ENCODE results near the gene SLAIN2.
"Not testable (repeated sequence)": the region's sequence is repeated elsewhere in the genome, so short reads cannot be mapped to it uniquely, and the experiment has no call there.

SLAIN2 gene

DNA sequence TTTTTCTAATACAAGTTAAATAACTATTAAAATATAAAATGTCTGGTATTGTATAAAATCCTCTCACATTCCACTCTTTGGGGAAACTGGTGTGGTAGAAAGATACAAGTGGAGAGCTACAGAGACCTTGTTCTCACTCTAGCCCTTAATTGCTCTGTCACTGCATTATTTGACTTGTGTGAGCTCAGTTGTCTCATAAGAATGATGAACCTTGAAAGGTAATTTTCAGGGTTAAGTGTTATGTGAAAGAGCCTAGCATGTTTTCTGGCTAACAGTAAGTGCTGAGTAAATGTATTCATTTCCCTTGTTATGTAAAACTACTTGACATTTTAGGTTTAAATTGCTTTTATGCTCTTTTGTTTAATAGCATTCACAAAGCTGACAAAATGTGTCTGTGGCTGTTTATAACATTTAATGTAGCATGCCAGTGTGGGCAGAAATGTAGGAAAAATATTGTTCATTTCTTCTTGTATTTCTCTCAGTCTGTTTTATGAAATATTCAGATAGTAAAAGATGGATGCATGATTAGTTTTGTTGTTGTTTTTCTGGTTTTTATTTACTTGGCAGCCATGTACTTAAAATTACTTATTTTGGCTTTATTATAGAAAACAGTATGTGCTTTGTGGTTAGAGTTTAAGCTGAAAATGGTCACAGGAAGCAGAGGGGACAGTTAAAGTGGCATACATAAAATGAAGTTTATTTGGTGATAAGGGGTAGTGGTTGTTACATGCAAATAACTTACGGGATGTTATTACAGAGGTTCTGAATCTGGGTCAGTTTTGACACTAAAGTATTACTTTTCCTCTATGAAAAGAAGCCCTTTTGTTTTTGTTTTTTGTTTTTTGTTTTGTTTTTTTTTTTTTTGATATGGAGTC is 29.2 kb downstream of the SLAIN2 start:
- DNase-seq, result no peak

DNA sequence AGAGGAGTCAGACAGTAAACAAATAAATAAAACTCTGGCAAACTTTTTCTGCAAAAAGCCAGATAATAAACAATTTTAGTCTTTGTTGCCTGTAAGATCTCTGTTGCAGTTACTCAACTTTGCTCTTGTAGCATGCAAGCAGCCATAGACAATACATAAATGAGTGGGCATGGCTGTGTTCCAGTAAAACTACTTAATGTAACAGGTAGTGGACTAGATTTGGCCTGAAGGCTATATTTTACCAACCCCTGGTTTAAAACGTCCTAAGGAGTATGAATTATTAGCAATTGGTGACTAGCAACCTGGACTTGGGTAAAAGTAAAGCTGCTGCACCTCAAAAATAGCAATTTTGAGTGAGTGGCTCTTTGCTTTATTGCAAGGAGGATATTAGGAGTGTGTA is 30.9 kb downstream of the SLAIN2 start:
- DNase-seq, result no peak

DNA sequence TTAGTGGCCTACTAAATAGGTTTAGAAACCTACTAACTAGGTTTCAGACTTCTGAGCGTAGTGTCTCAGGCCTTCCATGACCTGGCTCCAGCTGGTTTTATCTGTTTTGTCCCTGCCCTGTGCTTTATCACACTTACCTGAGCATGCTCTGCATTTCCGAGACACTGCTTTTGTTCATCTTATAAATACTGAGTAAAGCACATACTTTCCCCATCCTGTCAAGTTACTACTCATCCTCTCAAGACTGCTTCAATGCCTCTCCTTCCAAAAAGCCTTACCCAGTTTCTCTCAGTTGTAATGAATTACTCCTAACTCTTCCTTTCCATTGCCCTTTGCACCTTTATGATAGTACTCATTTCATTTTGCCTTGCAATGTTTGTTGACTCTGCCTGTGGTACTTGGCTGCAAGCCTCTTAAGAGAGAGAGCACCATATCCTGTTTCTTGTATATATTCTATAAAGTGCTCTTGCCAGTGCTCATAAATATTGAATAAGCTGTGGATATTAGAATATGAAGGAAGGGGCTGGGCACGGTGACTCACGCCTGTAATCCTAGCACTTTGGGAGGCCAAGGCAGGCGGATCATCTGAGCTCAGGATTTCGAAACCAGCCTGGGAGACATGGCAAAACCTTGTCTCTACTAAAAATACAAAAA is 34.4 kb downstream of the SLAIN2 start:
- DNase-seq, result no peak

DNA sequence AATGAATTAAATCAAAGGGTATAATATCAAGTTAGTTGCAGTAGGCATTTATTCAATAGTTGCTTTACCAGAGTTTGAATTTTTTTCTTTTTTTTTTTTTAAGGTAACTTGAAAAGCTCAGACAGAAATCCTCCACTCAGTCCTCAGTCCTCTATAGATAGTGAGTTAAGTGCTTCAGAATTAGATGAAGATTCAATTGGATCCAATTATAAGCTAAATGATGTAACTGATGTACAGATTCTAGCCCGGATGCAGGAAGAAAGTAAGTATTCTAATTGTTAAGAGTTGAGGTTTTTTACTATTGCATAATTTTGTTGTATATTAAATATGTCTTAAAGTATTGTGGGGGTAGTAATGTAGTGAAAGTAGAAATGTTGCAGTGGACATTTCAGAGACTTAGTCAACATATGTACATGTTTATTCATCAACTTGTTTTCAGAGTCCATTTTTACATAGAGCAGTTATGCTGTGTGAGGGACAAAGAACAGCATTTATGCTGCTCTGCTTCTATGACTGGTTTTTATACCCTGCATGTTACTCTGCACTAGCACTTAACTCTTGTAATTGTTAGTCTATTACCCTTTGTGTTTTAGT is 38.4 kb downstream of the SLAIN2 start:
- DNase-seq, result no peak

DNA sequence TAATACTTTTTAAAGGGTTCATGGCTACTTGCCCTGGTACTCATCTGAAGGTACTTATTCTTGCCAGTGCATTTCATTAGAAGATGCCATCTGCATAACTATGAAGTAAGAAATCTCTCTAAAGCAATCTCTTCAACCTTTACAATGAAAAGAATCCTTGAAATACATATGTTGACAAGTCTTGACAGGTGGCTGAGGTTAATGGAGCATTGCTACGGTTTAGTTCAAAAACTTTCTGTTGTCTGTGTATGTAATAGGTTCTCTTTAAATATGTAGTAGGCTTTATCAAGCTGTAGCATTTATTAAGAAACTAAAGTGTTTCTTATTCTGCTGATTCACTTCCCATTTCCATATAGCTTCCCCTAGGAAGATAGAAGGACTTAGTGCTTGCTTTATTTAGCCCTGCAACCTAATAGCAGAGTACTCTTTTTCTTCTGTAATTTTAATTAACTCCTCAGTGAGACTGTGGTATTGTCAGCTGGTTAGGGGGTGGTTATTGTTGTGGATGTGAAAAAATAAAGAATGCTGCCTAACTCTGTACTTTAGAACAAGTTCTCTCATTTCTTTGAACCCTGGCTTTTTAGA is 39.3 kb downstream of the SLAIN2 start:
- no peak for DNase-seq

DNA sequence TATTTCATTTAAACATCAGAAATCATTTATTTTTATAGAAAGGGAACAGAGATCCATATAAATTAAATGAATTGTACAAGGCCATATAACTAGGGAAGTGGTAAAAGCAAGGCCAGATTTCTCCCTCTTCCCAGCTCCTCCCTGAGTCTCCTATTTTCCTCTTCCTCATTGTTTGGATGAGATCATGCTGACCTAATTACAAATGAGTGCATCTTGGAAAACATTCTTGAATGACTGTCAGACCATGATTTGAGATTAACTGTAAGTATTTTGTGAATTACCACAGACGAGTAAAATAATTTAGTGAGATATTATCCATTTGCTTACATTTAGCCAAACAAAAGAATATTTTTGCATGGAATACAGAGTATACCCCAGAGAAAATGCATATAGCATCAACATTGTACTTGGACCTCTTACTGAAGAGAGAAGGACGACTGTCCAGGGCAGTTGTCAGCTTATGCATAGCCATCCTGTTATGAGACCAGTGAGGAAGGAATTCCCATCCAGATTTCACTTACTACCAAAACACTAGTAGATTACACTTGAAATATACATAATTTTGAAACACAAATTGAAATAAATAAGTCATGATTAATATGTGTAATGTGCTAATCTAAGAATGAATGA is 47.3 kb downstream of the SLAIN2 start:
- peak; percentile 34 for DNase-seq

DNA sequence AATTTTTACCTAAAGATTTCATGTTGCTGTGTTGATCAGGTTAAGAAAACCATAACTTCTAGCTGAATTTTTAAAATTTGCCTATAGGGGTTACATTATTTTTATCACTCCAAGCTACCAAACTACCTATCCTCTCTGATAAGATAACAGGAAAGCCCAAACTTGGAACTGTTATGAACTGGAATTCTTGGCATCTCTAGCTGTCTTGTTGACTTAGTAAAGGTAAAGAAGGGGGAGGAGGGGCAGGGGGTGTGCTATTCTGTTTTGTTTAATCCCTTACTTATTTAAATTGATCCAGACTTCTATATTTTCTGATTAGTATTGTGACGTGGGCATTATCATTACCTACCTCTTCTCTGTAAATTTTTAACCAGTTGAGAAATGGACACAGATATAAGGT is 54.7 kb downstream of the SLAIN2 start:
- no peak for DNase-seq

DNA sequence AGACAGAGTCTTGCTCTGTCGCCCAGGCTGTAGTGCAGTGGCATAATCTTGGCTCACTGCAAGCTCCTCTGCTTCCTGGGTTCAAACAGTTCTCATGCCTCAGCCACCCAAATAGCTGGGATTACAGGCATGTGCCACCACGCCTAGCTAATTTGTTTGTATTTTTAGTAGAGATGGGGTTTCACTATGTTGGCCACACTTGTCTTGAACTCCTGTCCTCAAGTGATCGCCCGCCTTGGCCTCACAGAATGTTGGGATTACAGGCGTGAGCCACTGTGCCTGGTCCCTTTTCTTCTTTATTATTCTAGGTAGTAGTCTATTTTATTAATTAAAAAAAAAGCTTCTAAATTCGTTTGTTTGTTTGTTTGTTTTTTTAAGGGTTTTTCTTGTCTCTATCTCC is 59.1 kb downstream of the SLAIN2 start:
- DNase-seq, result no peak

DNA sequence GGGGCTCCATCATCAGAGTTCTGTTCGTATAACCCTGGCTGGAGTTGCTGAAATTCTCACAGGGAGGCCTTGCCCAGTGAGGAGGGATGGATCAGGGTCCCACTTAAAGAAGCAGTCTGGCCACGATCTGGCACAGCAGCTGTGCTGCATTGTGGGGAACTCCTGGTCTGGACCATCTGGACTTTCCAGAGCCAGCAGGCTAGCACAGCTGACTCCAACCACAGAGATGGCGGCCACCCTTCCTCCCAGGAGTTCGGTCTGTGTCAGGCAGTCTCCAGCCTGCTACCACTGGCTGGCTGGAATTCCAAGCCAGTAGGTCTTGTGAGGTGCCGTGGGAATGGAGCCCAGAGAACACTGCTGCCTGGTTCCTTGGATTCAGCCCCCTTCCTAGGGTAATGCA is 62.0 kb downstream of the SLAIN2 start:
- DNase-seq, result no peak

DNA sequence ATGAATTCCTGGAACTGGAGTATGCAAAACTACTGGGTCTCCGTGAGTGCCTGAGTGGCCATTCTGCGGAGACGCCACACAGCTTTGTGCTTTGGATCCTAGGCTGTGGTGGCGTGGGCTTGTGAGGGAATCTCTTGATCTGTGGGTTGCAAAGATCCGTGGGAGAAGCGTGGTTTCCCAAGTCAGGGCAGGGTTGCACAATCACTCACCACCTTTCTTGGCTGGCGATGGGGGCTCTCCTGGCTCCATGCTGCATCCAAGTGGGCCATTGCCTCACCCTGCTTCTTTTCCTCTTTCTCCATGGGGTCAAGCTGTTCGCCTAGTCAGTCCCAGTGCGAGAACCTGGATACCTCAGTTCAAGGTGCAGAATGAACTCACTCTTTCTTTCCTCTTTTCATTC is 62.5 kb downstream of the SLAIN2 start:
- DNase-seq, result no peak

DNA sequence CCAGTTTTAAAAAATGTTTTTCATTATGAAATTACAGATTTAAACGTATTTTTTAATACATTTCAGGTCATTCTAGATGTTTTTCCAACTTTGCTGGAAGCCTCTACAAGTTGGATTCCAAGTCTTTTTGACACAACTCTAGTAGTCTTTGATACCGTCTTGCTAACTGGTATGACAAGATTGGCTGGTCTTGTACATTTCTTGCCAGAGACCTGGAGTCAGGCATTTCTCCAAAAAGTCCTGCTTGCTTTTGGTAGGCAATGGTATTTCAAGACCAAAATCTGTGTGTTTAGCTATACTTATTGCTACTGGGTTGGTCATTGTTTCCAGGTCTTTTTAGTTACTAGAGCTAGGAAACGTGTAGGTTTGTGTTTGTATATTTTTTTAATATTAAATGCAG is 64.6 kb downstream of the SLAIN2 start:
- no peak for DNase-seq

DNA sequence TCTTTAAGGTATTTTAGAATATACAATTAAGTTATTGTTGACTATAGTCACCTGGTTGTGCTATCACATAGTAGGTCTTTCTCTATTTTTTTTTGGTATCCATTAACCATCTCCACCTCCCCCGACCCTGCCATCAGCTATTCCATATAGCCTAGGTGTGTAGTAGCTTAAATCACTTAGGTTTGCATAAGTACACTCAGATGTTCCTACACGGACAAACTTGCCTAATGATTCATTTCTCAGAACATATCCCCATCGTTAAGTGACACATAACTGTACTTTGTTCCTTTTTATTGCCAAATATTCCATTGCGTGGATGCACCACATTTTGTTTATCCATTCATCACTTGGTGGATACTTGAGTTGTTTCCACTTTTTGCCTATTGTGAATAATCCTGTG is 67.9 kb downstream of the SLAIN2 start:
- no peak for DNase-seq

DNA sequence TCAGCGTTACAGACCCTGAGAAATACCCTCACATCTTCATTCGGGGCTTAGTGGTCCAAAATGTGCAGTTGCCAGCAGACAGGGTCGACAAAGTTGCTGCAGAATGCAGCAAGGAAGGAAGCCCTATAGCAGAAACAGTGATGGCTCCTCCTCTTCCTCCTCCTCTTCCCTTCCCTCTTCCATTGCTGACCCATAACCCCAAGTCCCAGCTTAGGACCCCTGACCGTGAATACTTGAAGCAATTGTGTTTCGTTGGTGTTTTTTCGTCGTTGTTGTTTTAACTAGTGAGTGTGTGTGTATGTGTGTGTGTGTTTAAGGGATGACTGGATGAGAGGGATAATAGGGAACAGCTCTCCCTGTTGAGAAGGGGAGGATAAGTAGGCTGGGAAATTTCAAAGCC is 69.5 kb downstream of the SLAIN2 start:
- no peak for DNase-seq

DNA sequence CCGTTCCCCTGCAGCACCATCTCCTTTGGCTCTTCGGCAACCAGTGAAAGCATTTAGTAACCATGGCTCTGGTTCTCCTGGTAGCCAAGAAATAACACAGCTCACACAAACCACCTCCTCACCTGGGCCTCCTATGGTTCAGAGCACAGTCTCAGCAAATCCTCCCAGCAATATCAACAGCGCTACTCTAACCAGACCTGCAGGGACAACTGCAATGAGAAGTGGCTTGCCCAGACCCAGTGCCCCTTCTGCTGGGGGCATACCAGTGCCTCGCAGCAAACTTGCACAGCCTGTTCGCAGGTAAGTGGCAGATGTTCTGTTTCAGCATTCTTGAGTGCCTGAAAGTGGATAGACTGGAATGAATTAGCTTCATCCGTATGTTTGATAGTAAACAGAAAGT is 78.8 kb downstream of the SLAIN2 start:
- DNase-seq, result no peak

DNA sequence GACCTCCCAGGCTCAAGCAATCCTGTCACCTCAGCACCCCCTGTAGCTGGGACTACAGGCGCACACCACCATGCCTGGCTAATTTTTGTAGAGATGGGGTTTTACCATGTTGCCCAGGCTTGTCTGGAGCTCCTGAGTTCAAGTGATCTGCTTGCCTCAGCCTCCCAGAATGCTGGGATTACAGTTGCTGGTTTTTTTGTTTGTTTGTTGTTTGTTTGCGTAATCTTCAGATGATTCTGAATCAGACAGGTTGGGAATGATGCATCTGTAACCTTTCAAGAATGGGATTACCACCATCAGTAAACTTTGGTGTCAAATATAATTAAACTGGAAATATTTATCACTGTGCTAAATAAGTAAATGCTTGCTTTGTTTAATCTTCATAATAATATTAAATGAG is 79.8 kb downstream of the SLAIN2 start:
- DNase-seq, result no peak

DNA sequence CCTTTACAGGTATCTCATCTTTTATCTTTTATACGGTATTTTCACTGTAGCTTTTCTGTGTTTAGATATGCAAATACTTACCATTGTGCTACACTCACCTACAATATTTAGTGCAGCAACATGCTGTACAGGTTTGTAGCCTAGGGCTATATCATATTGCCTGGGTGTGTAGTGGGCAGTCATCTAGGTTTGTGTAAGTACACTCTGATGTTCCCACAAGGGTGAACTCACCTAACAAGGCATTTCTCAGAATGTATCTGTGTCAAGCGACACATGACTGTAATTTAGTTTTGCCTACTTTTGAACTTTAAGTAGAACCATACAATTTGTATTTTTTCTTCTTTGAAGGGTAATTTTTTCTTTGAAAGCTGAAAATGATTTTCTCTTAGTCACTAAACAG is 87.6 kb downstream of the SLAIN2 start:
- DNase-seq, result no peak

DNA sequence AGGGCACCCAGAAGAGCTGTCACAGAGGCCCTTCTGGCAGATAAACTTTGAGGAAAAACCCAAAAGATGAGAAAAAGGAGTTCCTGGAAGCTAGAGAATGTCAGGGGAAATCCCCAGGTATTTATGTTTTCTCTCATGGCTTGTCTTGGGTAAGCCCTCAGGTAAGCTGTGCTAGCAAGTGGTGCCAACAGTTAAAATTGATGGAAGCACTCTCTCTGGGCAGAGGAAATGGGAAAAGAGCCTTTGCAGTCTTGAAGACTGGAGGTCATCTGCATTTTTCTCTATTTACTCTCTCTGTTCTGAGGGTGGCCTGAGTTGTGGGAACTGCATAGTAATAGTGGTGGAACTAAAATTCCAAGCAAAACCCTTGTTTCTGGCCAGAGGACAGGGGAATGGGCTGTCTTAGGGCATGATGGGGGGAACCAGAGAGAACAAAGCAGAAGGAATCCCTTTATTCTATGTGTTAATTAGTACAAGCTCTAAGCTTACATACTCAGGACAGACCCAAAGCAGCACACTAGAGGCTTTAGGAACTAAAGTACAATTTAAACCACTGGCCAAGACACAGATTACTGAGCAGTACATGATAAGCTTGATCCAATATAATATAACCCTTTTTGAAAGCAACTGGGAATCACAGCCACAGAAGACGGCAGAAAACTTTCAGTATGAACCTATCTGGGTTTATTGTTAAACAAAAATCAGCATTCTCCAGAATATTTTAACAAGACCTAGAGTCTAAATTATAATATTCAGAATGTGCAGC is 88.6 kb downstream of the SLAIN2 start:
- no peak for DNase-seq

DNA sequence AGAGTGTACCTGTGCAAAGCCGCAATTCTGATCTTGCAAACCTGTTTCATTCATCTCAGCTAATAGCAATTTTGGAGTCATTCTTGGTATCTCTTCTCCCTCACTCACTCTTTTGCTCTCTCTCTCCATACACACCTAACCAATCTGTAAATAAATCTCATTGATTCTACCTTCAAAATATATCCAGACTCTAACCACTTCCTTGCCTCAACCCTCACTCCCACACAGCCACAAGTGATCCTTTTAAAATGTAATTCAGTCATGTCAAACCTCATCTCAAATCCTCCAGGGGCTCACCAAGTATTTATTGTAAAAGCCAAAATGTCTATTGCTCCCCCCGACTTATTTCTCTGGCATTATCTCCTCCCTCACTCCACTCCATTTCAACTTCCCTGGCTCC is 90.1 kb downstream of the SLAIN2 start:
- DNase-seq, result no peak

DNA sequence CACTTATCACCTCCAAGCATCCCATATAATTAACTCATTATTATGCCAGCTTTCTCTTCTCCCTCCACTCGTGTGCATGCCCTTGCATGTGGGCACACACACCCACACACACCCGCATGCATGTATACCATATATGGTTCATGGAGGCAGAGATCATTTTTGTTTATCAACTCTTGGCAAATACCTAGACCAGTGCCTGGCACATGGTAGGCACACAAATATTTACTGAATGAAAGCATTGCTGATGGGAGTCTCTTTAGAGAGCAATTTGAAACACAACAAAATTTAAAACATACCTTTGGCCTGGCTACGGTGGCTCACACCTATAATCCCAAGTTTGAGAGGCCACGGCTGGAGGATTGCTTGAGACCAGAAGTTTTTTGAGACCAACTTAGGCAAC is 90.7 kb downstream of the SLAIN2 start:
- no peak for DNase-seq

DNA sequence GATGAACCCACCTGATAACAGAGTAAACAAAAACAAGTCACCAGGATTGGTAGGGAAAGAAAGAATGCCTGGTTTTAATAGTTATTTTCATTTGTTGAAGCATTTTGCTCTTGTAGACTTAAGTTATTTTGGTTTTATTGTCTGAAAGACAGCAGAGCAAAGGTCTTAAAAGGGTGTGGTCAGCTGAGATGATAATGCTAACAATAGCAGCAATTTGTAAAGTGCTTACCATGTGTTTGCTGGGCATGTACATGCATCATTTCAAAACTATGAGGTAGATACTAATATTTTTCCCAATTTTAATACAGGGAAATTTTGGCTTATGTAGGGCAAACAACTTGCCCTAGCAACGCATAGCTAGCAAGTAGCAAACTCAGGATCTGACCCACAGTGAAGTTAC is 95.0 kb downstream of the SLAIN2 start:
- no peak for DNase-seq

DNA sequence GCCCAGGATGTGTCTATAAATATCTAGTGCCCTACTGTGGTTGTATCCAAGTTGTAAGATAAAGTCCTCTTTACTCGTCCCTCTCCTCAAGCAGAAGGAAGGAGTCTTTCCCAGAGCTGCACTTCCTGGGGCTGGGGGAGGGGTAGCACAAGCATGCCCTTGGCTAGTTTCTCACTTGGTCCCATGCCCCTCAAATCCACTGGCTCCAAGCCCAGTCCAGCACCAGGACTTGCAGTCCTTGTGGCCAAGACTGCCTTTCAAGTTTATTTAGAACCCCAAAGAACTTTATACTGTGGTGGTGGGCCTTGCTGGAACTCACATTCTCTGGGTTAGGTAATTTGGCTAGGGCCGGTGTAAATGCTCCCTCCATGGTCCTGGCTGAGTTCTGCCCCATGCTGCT is 98.7 kb downstream of the SLAIN2 start:
- no peak for DNase-seq

DNA sequence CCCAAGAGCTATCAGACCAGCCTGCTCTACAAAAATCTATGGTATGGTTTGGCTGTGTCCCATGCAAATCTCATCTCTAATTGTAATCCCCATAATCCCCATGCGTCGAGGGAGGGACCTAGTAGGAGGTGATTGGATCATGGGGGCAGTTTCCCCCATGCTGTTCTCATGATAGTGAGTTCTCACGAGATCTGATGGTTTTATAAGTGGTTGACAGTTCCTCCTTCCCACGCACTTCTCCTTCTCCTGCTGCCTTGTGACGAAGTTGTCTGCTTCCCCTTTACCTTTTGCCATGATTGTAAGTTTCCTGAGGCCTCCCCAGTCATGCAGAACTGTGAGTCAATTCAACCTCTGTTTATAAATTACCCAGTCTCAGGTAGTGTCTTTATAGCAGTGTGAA is 99.6 kb downstream of the SLAIN2 start:
- not testable (repeated sequence) for DNase-seq

DNA sequence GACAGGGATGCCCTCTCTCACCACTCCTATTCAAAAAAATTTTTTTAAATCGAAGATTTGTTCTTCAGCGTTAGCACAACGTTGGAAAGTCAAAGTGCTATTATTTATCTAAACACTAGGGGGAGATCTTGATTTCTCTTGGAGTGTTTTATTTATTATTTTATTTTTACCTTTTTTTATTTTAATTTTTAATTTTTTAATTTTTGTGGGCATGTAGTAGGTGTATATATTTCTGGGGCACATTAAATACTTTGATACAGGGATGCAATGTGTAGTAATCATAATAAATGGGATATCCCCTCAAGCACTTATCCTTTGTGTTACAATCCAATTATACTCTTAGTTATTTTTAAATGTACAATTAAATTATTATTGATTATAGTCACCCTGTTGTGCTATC is 104.4 kb downstream of the SLAIN2 start:
- DNase-seq, result no peak
